T follicular helper cell (primary cell): ENCODE data around the gene MSGN1.
"Not testable (repeated sequence)": the region's sequence is repeated elsewhere in the genome, so short reads cannot be mapped to it uniquely, and the experiment has no call there.

ENCODE experiments used
- DNase-seq: peaks from one replicate; pipeline ENCODE4 v3.0.0-alpha.2; 2020; ENCODE audit warnings: low read depth

The MSGN1 gene

GRCh38 chr2:17805166-17805565, 11.1 kb upstream of the MSGN1 start:
- no peak for DNase-seq

DNA sequence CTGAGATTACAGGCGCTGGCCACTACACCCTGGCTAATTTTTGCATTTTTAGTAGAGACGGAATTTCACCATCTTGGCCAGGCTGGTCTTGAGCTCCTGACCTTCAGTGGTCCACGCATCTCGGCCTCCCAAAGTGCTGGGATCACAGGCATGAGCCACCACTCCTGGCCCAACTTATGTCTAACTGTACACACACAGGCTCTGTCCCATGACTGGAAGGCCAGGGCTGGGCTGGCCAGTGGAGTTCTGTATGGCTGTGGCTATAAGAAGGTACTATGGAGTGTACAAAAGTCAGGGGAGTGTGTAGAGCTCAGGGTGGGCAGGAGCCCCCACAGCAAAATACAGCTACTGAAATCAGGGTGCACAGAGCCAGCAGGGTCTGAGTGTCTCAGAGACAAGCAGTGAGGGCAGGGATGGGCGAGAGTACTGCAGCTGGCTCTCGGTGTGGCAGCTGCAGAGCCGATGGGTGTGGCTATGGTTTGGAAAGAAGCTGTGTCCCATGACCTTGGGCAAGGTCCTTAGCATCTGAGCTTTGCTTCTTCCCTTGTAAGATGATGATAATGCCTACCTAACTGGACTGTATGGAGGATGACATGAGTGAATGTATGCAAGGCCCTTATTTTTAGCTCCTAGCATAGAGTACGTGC, 10.4 kb upstream of the MSGN1 start:
- DNase-seq, result no peak

DNA sequence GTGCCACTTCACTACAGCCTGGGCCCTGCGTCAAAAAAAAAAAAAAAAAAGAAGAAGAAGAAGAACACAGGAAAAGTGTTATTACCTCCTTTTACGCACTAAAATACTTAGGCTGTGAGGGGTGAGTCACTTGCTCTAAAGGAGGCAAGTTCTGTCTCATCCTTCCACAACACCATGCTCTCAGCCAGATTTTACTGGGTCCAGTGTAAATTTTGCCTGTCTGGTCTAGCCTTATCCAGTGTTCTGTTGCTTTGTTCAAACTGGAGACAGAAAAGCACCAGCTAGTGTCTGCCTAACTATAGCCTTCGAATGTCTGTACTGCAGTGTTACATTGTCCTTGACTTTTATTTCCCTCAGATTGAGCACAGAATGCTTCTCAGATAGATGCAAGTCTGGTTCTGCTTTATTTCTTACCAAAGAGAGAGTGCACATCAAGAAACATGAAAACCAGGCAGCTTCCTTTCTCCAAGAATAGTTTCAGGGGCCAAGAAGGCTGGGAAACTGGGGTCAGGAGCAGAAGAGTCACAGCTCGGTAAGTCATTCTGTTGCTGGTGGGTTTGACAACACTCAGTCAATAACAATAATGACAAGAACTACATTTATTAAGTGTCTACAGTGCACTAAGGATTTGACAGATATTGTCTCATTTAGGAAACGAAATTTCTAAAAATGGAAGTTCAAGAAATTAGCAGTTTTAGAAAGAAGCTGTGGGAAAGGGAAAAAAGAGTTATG, 3.1 kb upstream of the MSGN1 start:
- DNase-seq, result no peak

GRCh38 chr2:17813742-17814473, 2.4 kb upstream of the MSGN1 start:
- DNase-seq, result no peak

GRCh38 chr2:17814601-17815000, 1.7 kb upstream of the MSGN1 start:
- no peak for DNase-seq

- no peak for DNase-seq
These were observed 634 bp upstream of the MSGN1 start for GRCh38 chr2:17815468-17816184.

- DNase-seq, result no peak
These were observed 2.1 kb downstream of the MSGN1 start for GRCh38 chr2:17818235-17818815.

DNA sequence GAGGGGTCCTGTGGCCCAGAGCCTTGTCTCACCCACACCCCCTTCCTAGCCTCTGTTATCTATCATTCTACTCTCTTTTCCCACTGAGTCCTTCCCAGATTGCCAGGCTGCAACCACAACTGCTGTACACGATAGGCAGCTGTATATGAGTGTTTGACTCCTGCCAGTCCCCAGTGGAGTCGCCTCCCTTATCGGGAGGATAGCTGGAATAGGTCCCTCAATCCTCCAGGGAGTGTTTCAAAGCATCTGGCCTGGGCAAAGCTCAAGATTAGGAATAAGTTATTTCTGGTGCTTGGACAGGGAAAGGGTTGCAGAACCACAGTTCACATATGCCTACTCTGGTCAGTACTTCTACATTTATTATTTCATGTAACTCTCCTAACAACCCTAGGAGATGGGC, 4.8 kb downstream of the MSGN1 start:
- DNase-seq, result no peak

DNA sequence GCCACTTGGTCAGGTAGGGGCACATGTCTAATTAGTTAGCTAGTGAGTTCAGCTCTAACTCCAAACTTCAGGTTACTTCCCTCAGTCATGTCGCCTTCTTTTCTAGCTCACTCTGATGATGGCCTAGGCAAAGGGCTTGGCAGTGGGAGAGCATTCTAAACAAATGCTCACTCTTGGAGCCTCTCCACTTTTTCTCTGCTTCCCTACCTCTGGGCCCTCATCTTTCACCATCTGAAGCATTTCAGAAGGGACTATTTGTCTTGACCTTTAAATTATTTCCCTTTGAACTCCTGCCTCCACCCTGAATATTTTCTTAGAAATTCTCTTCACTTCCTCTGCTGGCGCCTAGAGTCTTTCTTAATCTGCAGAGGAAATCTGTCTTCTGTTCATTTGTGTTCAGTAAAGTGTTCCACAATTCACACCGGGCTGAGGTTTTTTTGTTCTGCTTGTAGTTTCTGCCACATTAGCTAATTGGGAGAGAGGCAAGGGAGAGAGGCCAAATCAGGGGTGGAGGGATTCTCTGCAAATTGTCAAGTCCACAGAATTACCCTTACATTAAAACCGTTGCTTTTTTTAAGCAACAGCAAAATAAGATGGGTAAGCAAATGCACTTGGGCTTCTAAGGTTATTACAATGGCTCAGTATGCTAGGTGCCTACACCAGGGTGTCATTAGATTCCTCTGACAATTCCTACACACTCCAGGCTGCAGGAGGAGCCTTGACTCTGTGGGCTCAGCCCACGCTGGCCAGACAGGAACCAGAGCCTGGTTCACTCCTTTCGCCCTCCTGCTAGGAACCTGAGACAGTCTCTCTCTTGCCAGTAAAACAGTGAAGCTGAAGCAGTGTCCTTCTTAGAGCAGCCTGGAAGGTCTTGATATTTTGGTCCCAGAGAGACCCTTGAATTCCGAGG, 5.5 kb downstream of the MSGN1 start:
- no peak for DNase-seq

DNA sequence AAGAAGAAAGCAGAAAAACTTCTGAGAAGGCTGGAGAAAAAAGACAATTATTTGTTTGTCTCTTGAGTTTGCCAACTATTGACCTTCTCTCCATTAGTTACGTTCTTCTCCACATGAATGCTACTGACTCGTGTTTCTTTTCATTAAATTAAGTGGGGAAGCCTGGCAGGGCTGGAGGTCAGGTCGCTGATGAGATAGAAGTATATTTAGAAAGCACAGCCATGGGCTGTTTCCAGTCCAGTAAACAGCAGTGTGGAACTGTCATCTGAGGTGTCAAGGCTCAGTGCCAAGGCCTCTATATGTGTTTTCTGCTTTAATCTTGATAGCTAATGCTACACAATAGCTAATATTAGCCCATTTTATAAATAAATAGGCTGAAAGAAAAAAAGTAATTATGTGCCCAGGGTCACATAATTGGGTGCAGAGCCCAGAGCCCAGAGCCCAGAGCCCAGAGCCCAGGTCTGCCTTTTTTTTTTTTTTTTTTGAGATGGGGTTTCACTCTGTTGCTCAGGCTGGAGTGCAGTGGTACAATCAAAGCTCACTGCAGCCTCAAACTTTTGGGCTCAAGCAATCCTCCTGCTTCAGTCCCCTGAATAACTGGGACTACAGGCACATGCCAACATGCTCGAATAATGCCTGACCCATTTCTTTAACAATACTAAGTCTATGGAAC, 6.3 kb downstream of the MSGN1 start:
- no peak for DNase-seq

- not testable (repeated sequence) for DNase-seq
These were observed 7.4 kb downstream of the MSGN1 start for GRCh38 chr2:17823646-17824045.

DNA sequence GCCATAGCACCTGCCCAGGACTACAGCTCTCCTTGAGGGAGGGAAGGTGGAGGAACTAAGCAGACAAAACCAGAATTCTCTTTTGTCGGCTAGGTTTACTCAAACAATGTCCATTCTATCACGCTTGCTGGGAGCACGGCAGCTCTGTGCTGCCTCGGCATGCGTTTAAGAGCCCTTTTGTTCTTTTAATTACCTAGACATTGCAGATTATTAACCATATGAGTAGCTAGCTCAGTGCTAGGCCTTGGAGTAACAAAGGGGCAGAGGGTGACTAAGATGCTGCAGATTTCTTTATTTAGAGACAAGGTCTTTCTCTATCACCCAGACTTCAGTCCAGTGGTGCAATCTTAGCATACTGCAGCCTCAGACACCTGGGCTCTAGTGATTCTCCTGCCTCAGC, 11.1 kb downstream of the MSGN1 start:
- no peak for DNase-seq

- DNase-seq, result no peak
These were observed 11.5 kb downstream of the MSGN1 start for GRCh38 chr2:17827785-17828184.

DNA sequence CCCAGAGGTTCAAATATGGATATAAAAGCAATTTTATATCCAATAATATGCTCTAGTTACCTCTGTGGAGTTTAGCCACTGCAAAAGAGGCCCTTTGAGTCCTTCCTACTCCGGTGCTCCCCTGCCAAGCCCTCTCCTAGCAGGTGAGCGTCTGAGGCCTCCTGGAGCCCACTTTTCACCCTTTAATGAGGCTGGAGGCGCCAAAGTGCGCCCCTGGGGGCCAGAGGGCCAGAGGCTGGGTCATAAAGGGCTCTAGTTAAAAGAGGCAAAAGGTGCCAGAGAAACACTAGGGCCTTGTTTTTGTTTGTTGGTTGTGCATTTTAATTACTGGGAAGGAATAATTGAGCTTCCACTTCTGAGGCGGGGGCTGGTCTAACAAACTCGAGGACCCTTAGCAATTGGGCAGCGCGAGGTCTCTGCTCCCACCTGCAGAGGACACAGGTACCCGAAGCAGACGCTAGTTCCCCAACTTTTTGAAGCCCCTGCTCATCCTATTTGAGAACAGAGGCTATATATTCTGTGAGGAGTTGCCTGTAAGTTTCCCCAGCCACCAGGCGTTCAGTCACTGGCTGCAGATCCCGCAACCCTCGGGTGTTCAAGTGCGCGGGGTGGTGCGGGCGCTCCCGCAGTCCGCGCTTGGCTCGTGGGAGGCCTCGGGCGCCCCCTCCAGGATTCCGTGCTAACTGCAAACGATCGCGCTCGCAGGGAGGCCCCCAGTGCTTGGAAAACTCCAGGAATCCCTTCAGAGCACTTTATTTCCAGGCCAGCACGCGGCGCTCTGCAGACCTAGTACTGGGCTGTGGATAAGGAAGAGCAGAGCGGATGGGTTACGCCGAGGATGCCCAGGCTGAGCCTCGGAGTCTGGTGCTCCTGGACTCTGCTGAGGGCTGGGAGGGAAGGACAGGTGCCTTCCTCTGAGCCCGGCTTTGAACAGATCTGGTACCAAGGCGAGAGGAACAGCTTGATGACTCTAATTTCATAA, 14.1 kb downstream of the MSGN1 start:
- DNase-seq, result no peak

- no peak for DNase-seq
These were observed 19.3 kb downstream of the MSGN1 start for GRCh38 chr2:17835516-17835915.

DNA sequence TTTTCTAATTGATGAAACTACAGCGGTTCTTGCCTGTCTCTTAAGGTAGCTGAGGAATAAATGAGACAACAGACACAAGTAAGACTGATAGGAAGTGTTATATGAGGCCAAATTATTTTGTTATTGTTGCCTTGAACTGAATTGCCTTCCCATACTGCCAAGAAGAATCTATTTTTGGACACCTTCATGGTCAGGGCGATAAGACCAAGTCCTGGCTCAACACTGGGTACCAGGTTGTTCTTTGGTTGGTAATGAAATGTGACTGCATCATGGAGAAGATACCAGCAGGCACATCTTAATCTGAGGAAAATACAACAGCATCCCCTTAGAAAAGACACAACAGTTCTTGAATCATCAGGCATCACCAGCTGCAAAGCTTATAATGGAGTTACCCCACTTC, 23.7 kb downstream of the MSGN1 start:
- no peak for DNase-seq

DNA sequence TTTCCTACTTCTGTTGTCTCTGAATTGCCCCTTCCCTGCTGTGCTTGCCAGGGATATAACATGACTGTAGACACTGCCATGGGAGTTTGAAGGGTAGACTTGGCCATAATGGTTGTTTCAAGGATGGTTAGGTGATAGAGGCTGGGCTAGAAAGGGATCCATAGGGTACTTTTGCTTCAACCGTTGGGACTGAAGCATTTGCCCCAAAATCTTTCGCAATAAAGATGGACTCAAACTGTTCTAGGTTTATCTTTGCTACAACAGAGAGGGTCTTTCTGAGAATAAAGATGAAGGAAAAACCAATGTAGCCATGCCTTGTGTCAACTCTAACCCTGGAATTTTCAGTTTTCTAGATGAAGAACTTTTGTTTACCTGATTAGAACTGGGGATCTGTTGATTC, 27.2 kb downstream of the MSGN1 start:
- no peak for DNase-seq

GRCh38 chr2:17845806-17846205, 29.5 kb downstream of the MSGN1 start:
- no peak for DNase-seq

- DNase-seq, result no peak
These were observed 30.4 kb downstream of the MSGN1 start for GRCh38 chr2:17846676-17847075.
